CD4-positive, CD25-positive, alpha-beta regulatory T cell (primary cell): ENCODE results near the gene KCNE2. TPM values are rescaled to one million over a fixed set of nuclear protein-coding genes. Genes with fewer than 3 reads are reported as not detected.
"Not testable (repeated sequence)": the region's sequence is repeated elsewhere in the genome, so short reads cannot be mapped to it uniquely, and the experiment has no call there.

Experiments used
- ATAC-seq, 2 donors: fragments of 150-1000 bp; cut with Tn5 transposase; one replicate each; pipeline ENCODE4 v1.10.0; 2021; ENCODE audit warnings: low read depth in 2 of 2, moderate number of reproducible peaks in 2 of 2, moderate library complexity in 1 of 2
- DNase-seq, 3 donors: peaks; one replicate each; pipeline versions ENCODE4 v3.0.0 to v3.0.0-alpha.2; 2012 to 2022; ENCODE audit warnings: mixed read lengths in 1 of 3
- H3K27ac ChIP-seq: one replicate; pipeline ENCODE4 v1.7.0; 2013; ENCODE audit warnings: mild to moderate bottlenecking, low read length; ENCODE audit not compliant: insufficient read depth, poor library complexity, severe bottlenecking
- H3K27me3 ChIP-seq: one replicate; pipeline ENCODE4 v1.7.0; 2013; ENCODE audit warnings: low read length; ENCODE audit not compliant: control insufficient read depth, insufficient read depth
- H3K36me3 ChIP-seq: one replicate; pipeline ENCODE4 v1.7.0; 2013; ENCODE audit warnings: mild to moderate bottlenecking, low read length, moderate library complexity; ENCODE audit not compliant: control insufficient read depth, insufficient read depth
- H3K4me1 ChIP-seq: 2 replicates; pipeline ENCODE4 v1.7.0; 2013; ENCODE audit warnings: mild to moderate bottlenecking, low read length; ENCODE audit not compliant: insufficient read depth, control insufficient read depth, poor library complexity, severe bottlenecking
- H3K4me3 ChIP-seq: one replicate; pipeline ENCODE4 v1.7.0; 2013; ENCODE audit warnings: low read depth, mild to moderate bottlenecking, low read length, moderate library complexity
- H3K9me3 ChIP-seq, 2 experiments: 1 replicate in 1 of 2; 2 replicates in 1 of 2; pipeline ENCODE4 v1.7.0; 2013; ENCODE audit warnings: low read length in 2 of 2, mild to moderate bottlenecking in 1 of 2, moderate library complexity in 1 of 2; ENCODE audit not compliant: control insufficient read depth in 2 of 2
- H3K27ac Mint-ChIP-seq, 3 donors: one replicate each; pipeline ENCODE4 v1.8.0; 2020 to 2022; ENCODE audit warnings: mild to moderate bottlenecking in 3 of 3, mixed read lengths in 3 of 3, moderate library complexity in 2 of 3
- H3K27me3 Mint-ChIP-seq: one replicate; pipeline ENCODE4 v1.8.0; 2022; ENCODE audit warnings: mild to moderate bottlenecking, mixed read lengths
- H3K36me3 Mint-ChIP-seq: one replicate; pipeline ENCODE4 v1.8.0; 2020; ENCODE audit warnings: mixed read lengths
- H3K4me1 Mint-ChIP-seq, 4 donors: one replicate each; pipeline ENCODE4 v1.8.0; 2020 to 2022; ENCODE audit warnings: mixed read lengths in 4 of 4, mild to moderate bottlenecking in 1 of 4
- H3K4me3 Mint-ChIP-seq, 4 donors: one replicate each; pipeline ENCODE4 v1.8.0; 2020 to 2022; ENCODE audit warnings: mild to moderate bottlenecking in 4 of 4, mixed read lengths in 4 of 4, moderate library complexity in 3 of 4
- H3K9me3 Mint-ChIP-seq, 7 donors: one replicate each; pipeline ENCODE4 v1.8.0; 2020 to 2022; ENCODE audit warnings: mixed read lengths in 7 of 7, mild to moderate bottlenecking in 3 of 7, moderate library complexity in 2 of 7
- polyA plus RNA-seq, 4 donors: library from polyadenylated mRNA; unstranded; fragments of 300-500 nt; fragmentation: Illumina TruSeq; gene quantifications; one replicate each; pipeline ENCODE4 v1.2.3, GENCODE V29; 2021
- total RNA-seq: library from RNA; stranded (reverse); gene quantifications from one replicate; pipeline ENCODE4 v1.2.3, GENCODE V29; 2022

Gene KCNE2
- total and polyA plus RNA-seq, 5 donors from 2014 or later = 0.31 to 0.44 TPM; not detected in 3

DNA sequence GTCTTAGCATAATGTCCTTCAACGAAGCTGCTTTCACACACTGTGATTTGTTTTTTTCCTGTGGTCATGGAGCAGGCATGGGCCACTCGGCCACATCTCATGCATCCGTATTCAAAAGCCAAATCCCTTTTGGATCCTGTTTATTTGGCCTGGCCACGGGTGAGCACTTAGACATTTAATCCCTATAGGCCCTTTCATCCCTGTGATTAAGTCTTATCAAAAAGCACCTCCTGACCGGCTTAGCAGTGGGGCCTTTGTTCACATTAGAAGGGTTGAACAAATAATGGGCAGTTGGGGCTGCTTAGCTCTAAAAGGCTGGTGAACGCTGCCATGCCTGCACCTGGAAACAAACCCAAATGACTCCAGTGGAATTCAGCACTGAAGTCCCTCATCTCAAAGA is 2.0 kb downstream of the KCNE2 start:
- DNase-seq = no peak
- no peaks in the 10 kb centered on the region for H3K9me3 ChIP-seq
- no peak overlapping the region for H3K27ac ChIP-seq
- H3K4me1 ChIP-seq = peaks cover 6% of the 10 kb centered on the region
- H3K27me3 Mint-ChIP-seq = peaks cover 24% of the 10 kb centered on the region
- H3K27ac Mint-ChIP-seq = no peak overlapping the region
- no peaks in the 10 kb centered on the region for H3K36me3 Mint-ChIP-seq
- no peak overlapping the region for H3K4me3 ChIP-seq
- no peak overlapping the region for H3K4me3 Mint-ChIP-seq
- H3K4me1 Mint-ChIP-seq = peaks cover 5 to 10% (median 8%) of the 10 kb centered on the region in 4 donors
- no peaks in the 10 kb centered on the region for H3K9me3 Mint-ChIP-seq
- no peak for ATAC-seq
- peaks cover 8% of the 10 kb centered on the region for H3K27me3 ChIP-seq
- H3K36me3 ChIP-seq = no peaks in the 10 kb centered on the region

DNA sequence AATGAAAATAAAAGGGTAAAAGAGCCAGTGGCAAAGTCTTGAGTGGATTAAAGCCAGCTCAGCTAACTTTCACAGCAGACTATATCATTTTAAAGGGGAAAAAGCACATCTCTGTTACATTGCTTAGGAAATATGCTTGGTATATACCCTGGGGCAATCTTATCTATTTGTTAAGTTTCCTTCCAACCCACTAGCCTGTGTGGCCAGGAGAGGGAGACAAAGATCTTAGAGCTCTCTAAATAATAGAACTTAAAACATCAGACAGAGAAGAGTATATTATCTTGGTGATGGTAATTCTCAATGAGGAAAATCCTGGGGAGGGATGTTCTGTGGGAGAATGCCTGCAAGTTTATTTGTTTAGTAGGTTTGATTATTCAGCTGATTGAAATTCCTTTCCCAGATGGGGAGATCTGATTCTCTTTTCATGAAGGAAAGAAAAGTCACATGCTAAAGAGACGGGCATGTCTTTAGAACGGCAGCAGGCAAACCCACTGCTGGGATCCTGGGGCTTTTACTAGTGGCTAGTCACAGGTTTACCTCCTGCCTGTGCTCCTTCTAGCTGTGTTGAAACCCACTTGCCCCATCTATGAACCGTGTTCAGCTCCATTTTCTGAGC is 3.6 kb downstream of the KCNE2 start:
- H3K27ac ChIP-seq = no peak overlapping the region
- Mint-ChIP-seq H3K36me3 (no peaks in the 10 kb centered on the region), H3K4me1 (peaks cover 0 to 5% (median 0%) of the 10 kb centered on the region in 4 donors), H3K9me3 (no peaks in the 10 kb centered on the region), H3K27ac (no peak overlapping the region), H3K27me3 (peaks cover 18% of the 10 kb centered on the region), H3K4me3 (peak overlapping the region in 1 of 4 donors; percentile 6)
- H3K27me3 ChIP-seq = peaks cover 6% of the 10 kb centered on the region
- H3K9me3 ChIP-seq = no peaks in the 10 kb centered on the region
- H3K4me1 ChIP-seq = no peaks in the 10 kb centered on the region
- H3K36me3 ChIP-seq = no peaks in the 10 kb centered on the region
- peak; percentile 81 to 84 for ATAC-seq
- no peak overlapping the region for H3K4me3 ChIP-seq
- peak in 2 of 3 donors; percentile 25 to 70 for DNase-seq

DNA sequence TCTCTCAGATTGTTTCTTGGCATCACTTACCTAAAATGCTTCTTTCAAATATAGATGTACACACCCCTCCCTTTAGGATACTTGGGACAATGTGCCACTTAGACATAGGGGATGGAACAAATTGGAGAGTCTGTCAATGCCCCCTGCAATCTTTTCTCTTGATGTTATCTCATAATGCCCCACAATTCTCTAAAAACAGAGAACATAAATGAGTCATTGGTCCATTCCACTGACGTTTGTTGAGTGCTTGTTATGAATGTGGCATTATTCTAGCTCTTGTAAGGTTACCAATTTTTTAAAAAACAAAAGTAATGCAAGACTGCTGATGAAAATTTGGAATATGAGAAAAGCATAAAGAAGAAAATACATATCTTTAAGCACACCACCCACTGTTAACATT is 5.9 kb downstream of the KCNE2 start:
- H3K4me3 ChIP-seq = no peak overlapping the region
- H3K4me1 ChIP-seq = no peaks in the 10 kb centered on the region
- Mint-ChIP-seq H3K27ac (no peak overlapping the region), H3K9me3 (no peaks in the 10 kb centered on the region), H3K4me1 (peaks cover 0 to 5% (median 0%) of the 10 kb centered on the region in 4 donors), H3K36me3 (no peaks in the 10 kb centered on the region), H3K27me3 (peaks cover 18% of the 10 kb centered on the region), H3K4me3 (no peak overlapping the region)
- no peaks in the 10 kb centered on the region for H3K9me3 ChIP-seq
- H3K27ac ChIP-seq = no peak overlapping the region
- H3K27me3 ChIP-seq = peaks cover 6% of the 10 kb centered on the region
- no peaks in the 10 kb centered on the region for H3K36me3 ChIP-seq
- no peak for ATAC-seq
- DNase-seq = no peak

GRCh38 chr21:34372321-34372720 is 8.5 kb downstream of the KCNE2 start:
- Histone ChIP-seq H3K27ac (no peak overlapping the region), H3K4me3 (no peak overlapping the region), H3K9me3 (no peaks in the 10 kb centered on the region), H3K27me3 (peaks cover 6% of the 10 kb centered on the region), H3K36me3 (no peaks in the 10 kb centered on the region), H3K4me1 (no peaks in the 10 kb centered on the region)
- Mint-ChIP-seq H3K27me3 (peaks cover 18% of the 10 kb centered on the region), H3K36me3 (no peaks in the 10 kb centered on the region), H3K27ac (no peak overlapping the region), H3K4me3 (peak overlapping the region in 1 of 4 donors; percentile 61), H3K4me1 (peaks cover 0 to 3% (median 0%) of the 10 kb centered on the region in 4 donors), H3K9me3 (no peaks in the 10 kb centered on the region)
- ATAC-seq = no peak
- DNase-seq = no peak

- H3K4me3 Mint-ChIP-seq, DNase-seq: not testable (repeated sequence)
Measured at GRCh38 chr21:34374462-34374861, 10.7 kb downstream of the KCNE2 start.

DNA sequence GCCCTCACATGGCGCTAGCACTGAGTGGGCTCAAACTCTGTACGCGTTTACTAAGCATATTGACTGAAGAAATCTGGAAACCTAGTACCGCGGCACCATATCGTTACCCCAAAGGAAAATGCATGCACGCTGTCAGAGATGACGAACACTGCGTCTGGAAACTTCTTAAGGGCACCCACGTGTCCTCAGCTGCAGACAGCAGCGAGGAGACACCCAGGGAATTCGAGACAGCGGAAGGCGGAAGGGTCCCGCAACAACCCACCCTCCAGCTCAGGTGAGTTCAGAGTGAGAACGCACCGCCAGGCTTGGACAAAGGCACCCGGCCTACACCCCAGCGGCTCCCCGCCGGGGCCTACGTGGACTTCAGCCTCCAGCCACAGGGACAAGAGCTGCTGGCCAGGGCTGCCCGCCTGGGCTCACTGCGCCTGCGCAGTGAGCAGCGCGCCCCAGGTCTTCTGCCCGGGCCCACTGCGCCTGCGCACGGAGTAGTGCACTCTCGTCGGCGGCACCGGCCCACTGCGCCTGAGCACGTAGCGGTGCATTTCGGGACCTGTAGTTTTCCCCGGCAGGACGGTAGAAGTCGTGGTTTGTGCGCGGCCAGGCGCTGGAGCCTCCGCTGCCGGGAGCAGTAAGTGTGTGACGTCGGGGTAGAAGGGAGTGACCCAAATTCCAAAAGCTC is 11.3 kb downstream of the KCNE2 start, which contains the start of gene SMIM11:
TSS of gene SMIM11 (plus strand) at position 568 of the 679 bp plus-strand sequence. CDS start 3,998 bp downstream, outside the sequence.
- H3K36me3 ChIP-seq, H3K4me1 ChIP-seq, H3K4me3 ChIP-seq, DNase-seq, H3K9me3 ChIP-seq, H3K27ac ChIP-seq, H3K27ac Mint-ChIP-seq, H3K27me3 Mint-ChIP-seq, H3K9me3 Mint-ChIP-seq, H3K4me1 Mint-ChIP-seq, H3K27me3 ChIP-seq, H3K4me3 Mint-ChIP-seq, H3K36me3 Mint-ChIP-seq: not testable (repeated sequence)
- peak; percentile 96 for ATAC-seq

More at GRCh38 chr21:34374462-34374861, 10.7 kb downstream of the KCNE2 start:
- not testable (repeated sequence) for H3K9me3 ChIP-seq, H3K27me3 ChIP-seq, H3K36me3 ChIP-seq, H3K27ac Mint-ChIP-seq, H3K4me3 ChIP-seq, H3K36me3 Mint-ChIP-seq, ATAC-seq, H3K4me1 ChIP-seq, H3K4me1 Mint-ChIP-seq, H3K9me3 Mint-ChIP-seq, H3K27ac ChIP-seq
- H3K27me3 Mint-ChIP-seq = peaks cover 10% of the 10 kb centered on the region

DNA sequence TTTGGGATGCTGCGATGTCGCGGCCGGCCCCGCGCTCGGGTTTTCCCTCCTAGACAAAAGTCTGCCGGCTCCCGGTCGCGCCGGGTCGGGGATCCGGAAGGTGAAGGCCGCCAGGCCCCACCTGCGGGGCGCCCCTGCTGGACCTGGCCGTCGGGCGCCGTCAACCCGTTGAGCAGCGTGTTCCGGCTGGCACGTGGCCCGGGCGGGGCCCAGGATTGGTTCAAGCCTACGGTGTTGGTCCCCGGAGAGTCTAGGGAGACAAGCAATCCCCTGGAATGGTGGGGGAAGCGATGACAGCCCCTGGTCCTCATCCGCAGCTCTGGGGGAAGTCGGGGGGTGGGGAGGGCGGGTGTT is 11.8 kb downstream of the KCNE2 start:
- H3K9me3 ChIP-seq, H3K9me3 Mint-ChIP-seq, H3K4me1 Mint-ChIP-seq, H3K36me3 ChIP-seq, H3K27me3 Mint-ChIP-seq, H3K27ac Mint-ChIP-seq, H3K36me3 Mint-ChIP-seq, DNase-seq, H3K4me3 ChIP-seq, H3K27me3 ChIP-seq, H3K4me3 Mint-ChIP-seq, H3K4me1 ChIP-seq, H3K27ac ChIP-seq: not testable (repeated sequence)
- ATAC-seq = peak; percentile 62 to 67

- H3K4me3 Mint-ChIP-seq, H3K27ac ChIP-seq, DNase-seq, H3K36me3 Mint-ChIP-seq, ATAC-seq, H3K36me3 ChIP-seq, H3K9me3 Mint-ChIP-seq, H3K27ac Mint-ChIP-seq, H3K27me3 Mint-ChIP-seq, H3K4me1 ChIP-seq, H3K4me1 Mint-ChIP-seq, H3K4me3 ChIP-seq, H3K27me3 ChIP-seq, H3K9me3 ChIP-seq: not testable (repeated sequence)
Measured at GRCh38 chr21:34383138-34383537, 19.3 kb downstream of the KCNE2 start.
